Ishikawa (cell line): ENCODE results near the gene DMRTB1.

Source experiments
- CEBPB ChIP-seq: IDR thresholded peaks from 2 replicates; pipeline ENCODE4 v1.6.1; 2012
- CREB1 ChIP-seq: IDR thresholded peaks from 2 replicates; pipeline ENCODE4 v1.6.1; 2012; ENCODE audit warnings: low read depth
- EGR1 ChIP-seq: IDR thresholded peaks from 2 replicates; pipeline ENCODE4 v1.6.1; 2012
- EP300 ChIP-seq: IDR thresholded peaks from 2 replicates; pipeline ENCODE4 v1.6.1; 2012; ENCODE audit warnings: borderline replicate concordance
- FOXM1 ChIP-seq: IDR thresholded peaks from 2 replicates; pipeline ENCODE4 v1.6.1; 2012; ENCODE audit warnings: low read depth, borderline replicate concordance
- NFIC ChIP-seq: IDR thresholded peaks from 2 replicates; pipeline ENCODE4 v1.6.1; 2012
- RAD21 ChIP-seq: IDR thresholded peaks from 2 replicates; pipeline ENCODE4 v1.6.1; 2012; ENCODE audit warnings: low read depth
- TAF1 ChIP-seq: IDR thresholded peaks from 2 replicates; pipeline ENCODE4 v1.6.1; 2012; ENCODE audit warnings: low read depth, mild to moderate bottlenecking
- TCF12 ChIP-seq: IDR thresholded peaks from 2 replicates; pipeline ENCODE4 v1.6.1; 2012; ENCODE audit warnings: low read depth
- TEAD4 ChIP-seq: IDR thresholded peaks from 2 replicates; pipeline ENCODE4 v1.6.1; 2012
- YY1 ChIP-seq: IDR thresholded peaks from 2 replicates; pipeline ENCODE4 v1.6.1; 2012; ENCODE audit warnings: low read depth
- ZBTB7A ChIP-seq: IDR thresholded peaks from 2 replicates; pipeline ENCODE4 v1.6.1; 2012; ENCODE audit warnings: low read depth
- TF ChIP-seq, protein P1 (sequence below): IDR thresholded peaks from 2 replicates; pipeline ENCODE4 v1.6.1; 2012
- TF ChIP-seq, protein P2 (sequence below): IDR thresholded peaks from 2 replicates; pipeline ENCODE4 v1.6.1; 2012; ENCODE audit warnings: low read depth, mild to moderate bottlenecking
- TF ChIP-seq, protein P3 (sequence below): IDR thresholded peaks from 2 replicates; pipeline ENCODE4 v1.6.1; 2012

Gene DMRTB1

DNA sequence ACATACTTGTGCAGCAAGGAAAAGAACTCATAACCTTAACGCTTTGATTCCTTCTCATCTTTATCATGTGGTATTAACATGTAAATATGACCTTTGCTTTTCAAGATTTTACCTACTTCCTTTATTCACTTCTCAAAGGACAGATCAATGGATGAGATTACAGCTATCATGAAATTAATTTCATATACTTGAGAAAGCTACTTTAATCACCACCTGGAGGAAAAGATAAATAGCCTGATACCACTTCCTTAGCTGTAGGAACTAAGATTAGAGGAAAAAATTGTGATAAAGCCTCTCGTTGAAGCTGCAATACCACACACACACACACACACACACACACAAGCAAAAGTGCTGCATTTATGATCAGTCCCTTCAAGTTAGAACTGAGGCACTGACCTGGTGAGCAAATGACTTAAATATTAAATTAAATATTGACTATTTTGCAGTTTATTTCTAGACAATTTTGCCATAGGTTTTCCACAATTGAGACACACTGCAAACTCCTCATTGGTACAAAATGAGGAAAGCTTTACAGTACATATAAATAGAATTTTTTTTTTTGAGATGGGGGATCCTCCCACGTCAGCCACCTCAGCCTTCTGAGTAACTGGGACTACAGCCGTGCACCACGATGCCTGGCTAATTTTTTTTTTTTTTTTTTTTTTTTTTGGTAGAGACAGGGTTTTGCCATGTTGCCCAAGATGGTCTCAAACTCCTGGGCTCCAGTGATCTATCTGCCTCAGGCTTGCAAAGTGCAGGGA, 27.2 kb upstream of the DMRTB1 start:
- TF ChIP-seq, protein P1, sequence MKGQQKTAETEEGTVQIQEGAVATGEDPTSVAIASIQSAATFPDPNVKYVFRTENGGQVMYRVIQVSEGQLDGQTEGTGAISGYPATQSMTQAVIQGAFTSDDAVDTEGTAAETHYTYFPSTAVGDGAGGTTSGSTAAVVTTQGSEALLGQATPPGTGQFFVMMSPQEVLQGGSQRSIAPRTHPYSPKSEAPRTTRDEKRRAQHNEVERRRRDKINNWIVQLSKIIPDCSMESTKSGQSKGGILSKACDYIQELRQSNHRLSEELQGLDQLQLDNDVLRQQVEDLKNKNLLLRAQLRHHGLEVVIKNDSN: no peak
- no peak for TF ChIP-seq YY1
- no peak for TF ChIP-seq EP300
- no peak for TF ChIP-seq EGR1
- no peak for TF ChIP-seq CEBPB
- TF ChIP-seq, protein P2, sequence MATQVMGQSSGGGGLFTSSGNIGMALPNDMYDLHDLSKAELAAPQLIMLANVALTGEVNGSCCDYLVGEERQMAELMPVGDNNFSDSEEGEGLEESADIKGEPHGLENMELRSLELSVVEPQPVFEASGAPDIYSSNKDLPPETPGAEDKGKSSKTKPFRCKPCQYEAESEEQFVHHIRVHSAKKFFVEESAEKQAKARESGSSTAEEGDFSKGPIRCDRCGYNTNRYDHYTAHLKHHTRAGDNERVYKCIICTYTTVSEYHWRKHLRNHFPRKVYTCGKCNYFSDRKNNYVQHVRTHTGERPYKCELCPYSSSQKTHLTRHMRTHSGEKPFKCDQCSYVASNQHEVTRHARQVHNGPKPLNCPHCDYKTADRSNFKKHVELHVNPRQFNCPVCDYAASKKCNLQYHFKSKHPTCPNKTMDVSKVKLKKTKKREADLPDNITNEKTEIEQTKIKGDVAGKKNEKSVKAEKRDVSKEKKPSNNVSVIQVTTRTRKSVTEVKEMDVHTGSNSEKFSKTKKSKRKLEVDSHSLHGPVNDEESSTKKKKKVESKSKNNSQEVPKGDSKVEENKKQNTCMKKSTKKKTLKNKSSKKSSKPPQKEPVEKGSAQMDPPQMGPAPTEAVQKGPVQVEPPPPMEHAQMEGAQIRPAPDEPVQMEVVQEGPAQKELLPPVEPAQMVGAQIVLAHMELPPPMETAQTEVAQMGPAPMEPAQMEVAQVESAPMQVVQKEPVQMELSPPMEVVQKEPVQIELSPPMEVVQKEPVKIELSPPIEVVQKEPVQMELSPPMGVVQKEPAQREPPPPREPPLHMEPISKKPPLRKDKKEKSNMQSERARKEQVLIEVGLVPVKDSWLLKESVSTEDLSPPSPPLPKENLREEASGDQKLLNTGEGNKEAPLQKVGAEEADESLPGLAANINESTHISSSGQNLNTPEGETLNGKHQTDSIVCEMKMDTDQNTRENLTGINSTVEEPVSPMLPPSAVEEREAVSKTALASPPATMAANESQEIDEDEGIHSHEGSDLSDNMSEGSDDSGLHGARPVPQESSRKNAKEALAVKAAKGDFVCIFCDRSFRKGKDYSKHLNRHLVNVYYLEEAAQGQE: no peak
- TF ChIP-seq TCF12: no peak
- TF ChIP-seq RAD21: no peak
- TF ChIP-seq FOXM1: no peak
- TF ChIP-seq ZBTB7A: no peak
- TF ChIP-seq TAF1: no peak
- no peak for TF ChIP-seq NFIC
- TF ChIP-seq CREB1: no peak
- TF ChIP-seq TEAD4: no peak
- TF ChIP-seq, protein P3, sequence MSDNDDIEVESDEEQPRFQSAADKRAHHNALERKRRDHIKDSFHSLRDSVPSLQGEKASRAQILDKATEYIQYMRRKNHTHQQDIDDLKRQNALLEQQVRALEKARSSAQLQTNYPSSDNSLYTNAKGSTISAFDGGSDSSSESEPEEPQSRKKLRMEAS: no peak

DNA sequence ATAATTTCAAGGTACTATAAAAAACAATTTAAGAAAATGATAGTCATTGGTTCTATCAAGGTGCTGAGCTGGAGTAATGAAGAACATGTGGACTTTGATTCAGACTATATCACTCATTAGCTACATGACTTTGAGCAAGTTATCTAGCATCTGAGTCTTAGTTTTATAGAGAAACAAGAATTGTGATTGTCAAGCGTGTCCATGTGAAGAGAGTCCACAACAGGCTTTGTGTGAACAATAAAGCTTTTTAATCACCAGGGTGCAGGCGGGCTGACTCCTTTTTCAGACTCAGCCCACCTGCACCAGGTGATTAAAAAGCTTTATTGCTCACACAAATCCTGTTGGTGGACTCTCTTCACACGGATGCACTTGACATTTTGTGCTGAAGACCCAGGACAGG, 26.6 kb upstream of the DMRTB1 start:
- TF ChIP-seq EP300: no peak
- no peak for TF ChIP-seq FOXM1
- no peak for TF ChIP-seq RAD21
- TF ChIP-seq TCF12: no peak
- TF ChIP-seq NFIC: no peak
- TF ChIP-seq CEBPB: no peak
- TF ChIP-seq TAF1: no peak
- TF ChIP-seq EGR1: no peak
- no peak for TF ChIP-seq TEAD4
- no peak for TF ChIP-seq ZBTB7A
- TF ChIP-seq, protein P3: no peak
- TF ChIP-seq YY1: no peak
- TF ChIP-seq CREB1: no peak
- TF ChIP-seq, protein P2: no peak

DNA sequence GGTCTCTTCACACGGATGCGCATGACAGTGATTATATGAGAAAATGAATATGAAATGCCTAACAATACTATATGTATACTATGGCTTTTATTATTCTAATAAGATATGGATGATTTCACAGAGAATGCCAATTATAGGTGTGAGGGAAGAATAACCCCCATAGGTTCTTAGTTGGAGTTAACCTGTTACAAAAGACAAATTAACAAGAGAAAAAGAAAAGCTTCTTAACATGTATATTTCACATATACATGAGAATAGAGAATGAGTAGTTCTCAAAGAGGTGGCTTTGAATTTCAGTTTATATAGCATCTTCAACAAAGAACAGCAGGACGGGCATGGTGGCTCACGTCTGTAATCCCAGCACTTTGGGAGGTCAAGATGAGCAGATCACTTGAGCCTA, 24.0 kb upstream of the DMRTB1 start:
- no peak for TF ChIP-seq FOXM1
- TF ChIP-seq, protein P3: no peak
- no peak for TF ChIP-seq YY1

DNA sequence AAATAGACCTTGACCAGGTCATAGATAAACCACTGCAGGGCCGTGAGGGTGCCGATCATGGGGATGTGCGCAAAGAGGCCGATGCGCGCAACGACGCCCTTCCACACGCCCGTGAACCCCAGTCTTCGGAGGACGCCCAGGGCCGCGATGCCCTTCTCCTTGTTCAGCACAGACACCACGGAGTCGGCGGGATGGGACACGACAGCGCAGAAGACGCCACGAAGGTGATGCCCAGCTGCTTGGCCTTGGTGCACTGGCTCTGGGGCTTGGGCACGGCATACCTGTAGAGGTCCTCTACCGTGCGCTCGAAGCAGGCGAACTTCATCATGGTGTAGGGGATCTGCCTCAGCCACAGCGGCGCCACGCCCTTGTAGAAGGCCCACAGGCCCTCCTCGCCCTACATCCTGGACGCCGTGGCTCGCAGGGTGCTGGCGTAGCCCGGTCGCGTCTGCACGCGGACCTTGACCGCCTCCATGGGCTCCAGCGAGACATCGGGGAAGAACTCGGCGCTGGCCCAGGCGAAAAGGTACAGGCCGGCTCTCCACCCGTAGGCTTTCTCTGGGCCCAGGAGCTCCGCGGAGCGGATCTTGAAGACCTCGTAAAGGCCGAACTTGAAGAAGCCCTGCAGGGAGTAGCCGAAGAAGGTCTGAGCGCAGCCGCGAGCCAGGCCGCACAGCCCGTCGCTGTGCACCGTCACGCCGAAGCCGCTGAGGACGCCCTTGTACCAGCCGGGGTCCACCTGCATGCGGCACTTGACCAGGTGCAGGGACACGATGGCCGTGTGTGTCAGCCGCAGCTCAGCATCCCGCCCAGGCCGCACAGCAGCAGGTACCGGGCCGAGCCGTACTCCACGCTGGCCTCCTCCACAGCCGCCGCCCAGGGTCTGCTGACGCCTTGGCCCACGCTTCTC, 20.5 kb upstream of the DMRTB1 start:
- TF ChIP-seq EP300 (no peak), CEBPB (no peak), TAF1 (no peak), ZBTB7A (no peak), FOXM1 (no peak), YY1 (no peak), TEAD4 (no peak), EGR1 (no peak)
- TF ChIP-seq, protein P3: no peak
- TF ChIP-seq, protein P1: no peak
- TF ChIP-seq, protein P2: no peak
